H9 (cell line): ENCODE measurements around the gene IGF1. TPM values are rescaled to one million over a fixed set of nuclear protein-coding genes. Genes with fewer than 3 reads are reported as not detected.

Source experiments
- DNase-seq: peaks from one replicate; pipeline ENCODE4 v3.0.0-alpha.2; 2017
- H2AFZ ChIP-seq: one replicate; pipeline ENCODE4 v1.6.1; 2013; ENCODE audit warnings: mild to moderate bottlenecking, low read length, control low read depth, moderate library complexity
- H2AK5ac ChIP-seq: 2 replicates; pipeline ENCODE4 v1.6.1; 2013; ENCODE audit warnings: low read length, control low read depth, mixed read lengths; ENCODE audit not compliant: insufficient read length
- H2BK120ac ChIP-seq: one replicate; pipeline ENCODE4 v1.6.1; 2013; ENCODE audit warnings: low read depth, mild to moderate bottlenecking, low read length, control low read depth, inconsistent platforms; ENCODE audit not compliant: poor library complexity, severe bottlenecking
- H2BK12ac ChIP-seq: 2 replicates; pipeline ENCODE4 v1.6.1; 2013; ENCODE audit warnings: low read length, control low read depth, mixed read lengths, low read depth; ENCODE audit not compliant: insufficient read length
- H2BK15ac ChIP-seq: 2 replicates; pipeline ENCODE4 v1.6.1; 2013; ENCODE audit warnings: low read depth, low read length, control low read depth
- H2BK20ac ChIP-seq: one replicate; pipeline ENCODE4 v1.6.1; 2013; ENCODE audit warnings: low read depth, mild to moderate bottlenecking, low read length, control low read depth, inconsistent platforms; ENCODE audit not compliant: poor library complexity, severe bottlenecking
- H2BK5ac ChIP-seq: 2 replicates; pipeline ENCODE4 v1.6.1; 2013; ENCODE audit warnings: low read length, control low read depth, mixed read lengths; ENCODE audit not compliant: insufficient read length
- H3K14ac ChIP-seq: 2 replicates; pipeline ENCODE4 v1.6.1; 2013; ENCODE audit warnings: low read length, control low read depth; ENCODE audit not compliant: insufficient read depth
- H3K18ac ChIP-seq: 2 replicates; pipeline ENCODE4 v1.6.1; 2013; ENCODE audit warnings: low read depth, mild to moderate bottlenecking, mixed read lengths, low read length, control low read depth; ENCODE audit not compliant: insufficient read length
- H3K23ac ChIP-seq: 2 replicates; pipeline ENCODE4 v1.6.1; 2013; ENCODE audit warnings: low read length, control low read depth, mixed read lengths, low read depth; ENCODE audit not compliant: insufficient read length
- H3K23me2 ChIP-seq: 2 replicates; pipeline ENCODE4 v1.6.1; 2013; ENCODE audit warnings: low read depth, mild to moderate bottlenecking, mixed read lengths, low read length, control low read depth; ENCODE audit not compliant: insufficient read length, poor library complexity, severe bottlenecking
- H3K27ac ChIP-seq: 2 replicates; pipeline ENCODE4 v1.5.1; 2013; ENCODE audit warnings: low read length, control low read depth, mixed read lengths, low read depth; ENCODE audit not compliant: insufficient read length
- H3K27me3 ChIP-seq: 2 replicates; pipeline ENCODE4 v1.6.1; 2013; ENCODE audit warnings: low read length, control low read depth, inconsistent platforms; ENCODE audit not compliant: insufficient read depth
- H3K4ac ChIP-seq: 2 replicates; pipeline ENCODE4 v1.6.1; 2013; ENCODE audit warnings: low read depth, mild to moderate bottlenecking, control low read depth, inconsistent platforms, low read length, moderate library complexity
- H3K4me1 ChIP-seq: 2 replicates; pipeline ENCODE4 v1.6.1; 2013; ENCODE audit warnings: low read length, control low read depth, inconsistent platforms; ENCODE audit not compliant: insufficient read depth
- H3K4me2 ChIP-seq: 2 replicates; pipeline ENCODE4 v1.6.1; 2013; ENCODE audit warnings: low read length, control low read depth, mixed read lengths; ENCODE audit not compliant: insufficient read length, insufficient read depth
- H3K56ac ChIP-seq: 2 replicates; pipeline ENCODE4 v1.6.1; 2013; ENCODE audit warnings: low read depth, mild to moderate bottlenecking, mixed read lengths, low read length, control low read depth; ENCODE audit not compliant: insufficient read length
- H3K79me1 ChIP-seq: 2 replicates; pipeline ENCODE4 v1.6.1; 2013; ENCODE audit warnings: low read depth, mild to moderate bottlenecking, moderate library complexity, low read length, control low read depth, inconsistent platforms; ENCODE audit not compliant: insufficient read depth, poor library complexity, severe bottlenecking
- H3K79me2 ChIP-seq: 2 replicates; pipeline ENCODE4 v1.6.1; 2013; ENCODE audit warnings: low read length, control low read depth, inconsistent platforms; ENCODE audit not compliant: insufficient read depth
- H3K9ac ChIP-seq: 2 replicates; pipeline ENCODE4 v1.6.1; 2013; ENCODE audit warnings: low read length, control low read depth, mixed read lengths; ENCODE audit not compliant: insufficient read length; ENCODE audit errors: extremely low read depth
- H3K9me3 ChIP-seq: one replicate; pipeline ENCODE4 v1.6.1; 2013; ENCODE audit warnings: low read depth, low read length, inconsistent platforms; ENCODE audit not compliant: control insufficient read depth
- H3T11ph ChIP-seq: one replicate; pipeline ENCODE4 v1.6.1; 2013; ENCODE audit warnings: mild to moderate bottlenecking, low read length, control low read depth, inconsistent platforms
- H4K20me1 ChIP-seq: one replicate; pipeline ENCODE4 v1.6.1; 2013; ENCODE audit not compliant: control insufficient read depth, insufficient read length, insufficient read depth
- H4K5ac ChIP-seq: 2 replicates; pipeline ENCODE4 v1.6.1; 2013; ENCODE audit warnings: low read depth, mild to moderate bottlenecking, mixed read lengths, low read length, control low read depth; ENCODE audit not compliant: insufficient read length
- H4K8ac ChIP-seq: replicated peaks from 2 replicates; pipeline ENCODE4 v1.6.1; 2013; ENCODE audit warnings: low read length, control low read depth, mixed read lengths, low read depth; ENCODE audit not compliant: insufficient read length
- H4K91ac ChIP-seq: 2 replicates; pipeline ENCODE4 v1.6.1; 2013; ENCODE audit warnings: low read depth, mild to moderate bottlenecking, moderate library complexity, mixed read lengths, low read length, control low read depth; ENCODE audit not compliant: insufficient read length
- H3K27ac Mint-ChIP-seq, 3 experiments: 2 replicates in 2 of 3; 3 replicates in 1 of 3; pipeline ENCODE4 v1.8.0; 2020 to 2021; ENCODE audit warnings: mixed read lengths in 3 of 3, mild to moderate bottlenecking in 1 of 3, moderate library complexity in 1 of 3
- H3K27me3 Mint-ChIP-seq: 2 replicates; pipeline ENCODE4 v1.8.0; 2021; ENCODE audit warnings: low read depth, mild to moderate bottlenecking, moderate library complexity, mixed read lengths
- H3K36me3 Mint-ChIP-seq, 3 experiments: 2 replicates in 2 of 3; 3 replicates in 1 of 3; pipeline ENCODE4 v1.8.0; 2020 to 2021; ENCODE audit warnings: low read depth in 3 of 3, mixed read lengths in 3 of 3; ENCODE audit not compliant: insufficient read depth in 1 of 3
- H3K4me1 Mint-ChIP-seq, 2 experiments: 2 replicates each; pipeline ENCODE4 v1.8.0; 2020; ENCODE audit warnings: mixed read lengths in 2 of 2
- H3K4me3 Mint-ChIP-seq, 2 experiments: 2 replicates in 1 of 2; 3 replicates in 1 of 2; pipeline ENCODE4 v1.8.0; 2020 to 2021; ENCODE audit warnings: mild to moderate bottlenecking in 2 of 2, mixed read lengths in 2 of 2, moderate library complexity in 1 of 2
- H3K9me3 Mint-ChIP-seq, 2 experiments: 2 replicates in 1 of 2; 3 replicates in 1 of 2; pipeline ENCODE4 v1.8.0; 2020; ENCODE audit warnings: mild to moderate bottlenecking in 2 of 2, mixed read lengths in 2 of 2, moderate library complexity in 1 of 2
- WGBS: extraction: QIAGEN DNeasy Blood & Tissue Kit; methylation state at CpG from one replicate; pipeline ENCODE4 v1.1.7; 2013; ENCODE audit warnings: missing lambda C conversion rate, low lambda C conversion rate, mixed read lengths; ENCODE audit not compliant: insufficient read length; ENCODE audit errors: extremely low coverage; 5-methylcytosine and 5-hydroxymethylcytosine counted together
- total RNA-seq: library from RNA; stranded (reverse); gene quantifications from 2 replicates; pipeline ENCODE4 v1.2.1, GENCODE V29; 2021
- TF ChIP-seq, protein P1 (sequence below): fragments of 200-600 bp; sonication (generic); conservative IDR thresholded peaks from 3 replicates; pipeline ENCODE4 v1.8.0; 2021; ENCODE audit warnings: antibody characterized with exemption, mild to moderate bottlenecking

Gene IGF1
- total RNA-seq, 1 experiment from 2014 or later, result not detected

DNA sequence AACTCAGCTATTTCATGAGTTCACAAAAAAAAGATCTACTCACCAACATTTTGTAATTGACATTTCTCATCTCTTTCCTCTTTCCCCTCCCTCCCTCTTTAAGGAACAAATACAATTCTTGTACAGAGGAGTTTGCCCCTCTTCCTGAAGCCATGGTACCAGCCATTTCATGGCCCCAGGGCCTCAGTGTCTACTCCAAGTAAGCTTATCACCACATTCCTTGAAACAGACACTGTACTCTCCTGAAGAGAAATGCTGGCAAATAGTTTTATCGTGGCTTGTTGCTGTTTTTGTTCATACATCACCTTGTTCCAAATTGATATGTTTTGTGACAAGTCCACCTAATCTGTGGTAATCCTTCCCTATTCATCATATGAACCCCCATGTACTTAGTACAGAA lies 29.7 kb upstream of the IGF1 start:
- Histone ChIP-seq H3K4me2 (no peak overlapping the region), H3K23me2 (no peaks in the 10 kb centered on the region), H4K8ac (no peak overlapping the region), H3K4ac (no peak overlapping the region), H3K9me3 (no peaks in the 10 kb centered on the region), H3K79me1 (no peaks in the 10 kb centered on the region), H3K14ac (no peak overlapping the region), H3K27me3 (no peaks in the 10 kb centered on the region), H3K79me2 (no peaks in the 10 kb centered on the region), H3K27ac (no peak overlapping the region), H4K91ac (no peak overlapping the region), H4K5ac (no peak overlapping the region), H3K18ac (no peak overlapping the region), H2BK120ac (no peak overlapping the region), H3T11ph (no peak overlapping the region), H3K4me1 (no peaks in the 10 kb centered on the region; the same call in 1 of the 2 replicates), H2AFZ (no peak overlapping the region), H2AK5ac (no peak overlapping the region), H3K23ac (no peak overlapping the region), H2BK12ac (no peak overlapping the region), H4K20me1 (no peaks in the 10 kb centered on the region), H3K56ac (no peak overlapping the region), H2BK20ac (no peak overlapping the region), H3K9ac (no peak overlapping the region), H2BK5ac (no peak overlapping the region), H2BK15ac (no peak overlapping the region)
- WGBS, result no CpG with 5 or more reads among the region's 1 CpG
- TF ChIP-seq, protein P1, sequence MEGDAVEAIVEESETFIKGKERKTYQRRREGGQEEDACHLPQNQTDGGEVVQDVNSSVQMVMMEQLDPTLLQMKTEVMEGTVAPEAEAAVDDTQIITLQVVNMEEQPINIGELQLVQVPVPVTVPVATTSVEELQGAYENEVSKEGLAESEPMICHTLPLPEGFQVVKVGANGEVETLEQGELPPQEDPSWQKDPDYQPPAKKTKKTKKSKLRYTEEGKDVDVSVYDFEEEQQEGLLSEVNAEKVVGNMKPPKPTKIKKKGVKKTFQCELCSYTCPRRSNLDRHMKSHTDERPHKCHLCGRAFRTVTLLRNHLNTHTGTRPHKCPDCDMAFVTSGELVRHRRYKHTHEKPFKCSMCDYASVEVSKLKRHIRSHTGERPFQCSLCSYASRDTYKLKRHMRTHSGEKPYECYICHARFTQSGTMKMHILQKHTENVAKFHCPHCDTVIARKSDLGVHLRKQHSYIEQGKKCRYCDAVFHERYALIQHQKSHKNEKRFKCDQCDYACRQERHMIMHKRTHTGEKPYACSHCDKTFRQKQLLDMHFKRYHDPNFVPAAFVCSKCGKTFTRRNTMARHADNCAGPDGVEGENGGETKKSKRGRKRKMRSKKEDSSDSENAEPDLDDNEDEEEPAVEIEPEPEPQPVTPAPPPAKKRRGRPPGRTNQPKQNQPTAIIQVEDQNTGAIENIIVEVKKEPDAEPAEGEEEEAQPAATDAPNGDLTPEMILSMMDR, result no peak
- H3K27ac Mint-ChIP-seq, result no peak overlapping the region
- peaks cover 2 to 12% of the 10 kb centered on the region in 2 experiments; a peak in 3 of 5 replicates for H3K9me3 Mint-ChIP-seq
- H3K4me3 Mint-ChIP-seq, result no peak overlapping the region
- no peak for DNase-seq
- no peaks in the 10 kb centered on the region for H3K27me3 Mint-ChIP-seq
- peaks cover 8% of the 10 kb centered on the region in 2 experiments for H3K4me1 Mint-ChIP-seq
- peaks cover 0 to 4% (median 0%) of the 10 kb centered on the region in 3 experiments; a peak in 1 of 7 replicates for H3K36me3 Mint-ChIP-seq
